T-cell (primary cell): ENCODE measurements around the gene GDF10. TPM values are rescaled to one million over a fixed set of nuclear protein-coding genes. Genes with fewer than 3 reads are reported as not detected.
A peak's percentile ranks its signal among the peaks of the same experiment; 100 is the strongest.

Experiments used
- ATAC-seq, 4 experiments: fragments of 200-7000 bp in 3 of 4; fragments of 150-1000 bp in 1 of 4; cut with Tn5 transposase; replicated peaks in 1 of 4; 1 replicate in 3 of 4; 2 replicates in 1 of 4; pipeline ENCODE4 v1.10.0; 2021; ENCODE audit warnings: moderate library complexity in 3 of 4, mild to moderate bottlenecking in 2 of 4, moderate number of reproducible peaks in 1 of 4
- CTCF ChIA-PET, 2 donors: fragments of 300-600 bp; sonication (Branson Sonifier 250); formaldehyde crosslinking; loops; one replicate each; lab custom pipeline; 2022; ENCODE audit warnings: antibody characterized with exemption in 2 of 2; lab: Charles Lee
- POLR2A ChIA-PET, 2 donors: fragments of 300-600 bp; sonication (Branson Sonifier 250); formaldehyde crosslinking; loops; one replicate each; lab custom pipeline; 2022; ENCODE audit warnings: antibody characterized with exemption in 2 of 2; lab: Charles Lee
- DNase-seq, 35 experiments: peaks; one replicate each; pipeline versions ENCODE4 v3.0.0 to v3.0.0-alpha.2; 2013 to 2023
- H3K27ac ChIP-seq: one replicate; pipeline ENCODE4 v1.5.1; 2013; ENCODE audit warnings: low read length
- H3K27me3 ChIP-seq, 2 experiments: replicated peaks in 1 of 2; 1 replicate in 1 of 2; 2 replicates in 1 of 2; pipeline versions ENCODE4 v1.6.1 to v1.7.0; 2013; ENCODE audit warnings: low read length in 1 of 2, mixed read lengths in 1 of 2; ENCODE audit not compliant: control insufficient read depth in 2 of 2, insufficient read depth in 2 of 2; ENCODE audit errors: extremely low read depth in 1 of 2
- H3K36me3 ChIP-seq, 2 donors: 1 replicate in 1 of 2; 2 replicates in 1 of 2; pipeline versions ENCODE4 v1.6.1 to v1.7.0; 2013; ENCODE audit warnings: low read length in 1 of 2; ENCODE audit not compliant: control insufficient read depth in 2 of 2, insufficient read depth in 1 of 2; ENCODE audit errors: extremely low read depth in 1 of 2
- H3K4me1 ChIP-seq, 2 experiments: 1 replicate in 1 of 2; 2 replicates in 1 of 2; pipeline versions ENCODE4 v1.6.1 to v1.7.0; 2013; ENCODE audit warnings: low read length in 2 of 2, mixed read lengths in 1 of 2; ENCODE audit not compliant: insufficient read depth in 2 of 2, control insufficient read depth in 1 of 2; ENCODE audit errors: extremely low read depth in 1 of 2
- H3K4me3 ChIP-seq, 2 donors: 1 replicate in 1 of 2; 2 replicates in 1 of 2; pipeline versions ENCODE4 v1.5.1 to v1.7.0; 2013; ENCODE audit warnings: mild to moderate bottlenecking in 2 of 2, low read length in 1 of 2, moderate library complexity in 1 of 2; ENCODE audit not compliant: control insufficient read depth in 1 of 2; ENCODE audit errors: extremely low read depth in 1 of 2
- H3K9me3 ChIP-seq: 2 replicates; pipeline ENCODE4 v1.7.0; 2013
- H3K27ac Mint-ChIP-seq, 2 donors: one replicate each; pipeline ENCODE4 v1.8.0; 2020 to 2021; ENCODE audit warnings: mild to moderate bottlenecking in 2 of 2, mixed read lengths in 2 of 2
- H3K27me3 Mint-ChIP-seq, 2 donors: one replicate each; pipeline ENCODE4 v1.8.0; 2021 to 2022; ENCODE audit warnings: mixed read lengths in 2 of 2
- H3K36me3 Mint-ChIP-seq: one replicate; pipeline ENCODE4 v1.8.0; 2021; ENCODE audit warnings: mixed read lengths
- H3K4me1 Mint-ChIP-seq, 3 donors: one replicate each; pipeline ENCODE4 v1.8.0; 2020 to 2022; ENCODE audit warnings: mixed read lengths in 3 of 3, mild to moderate bottlenecking in 1 of 3
- H3K4me3 Mint-ChIP-seq, 3 donors: one replicate each; pipeline ENCODE4 v1.8.0; 2020 to 2022; ENCODE audit warnings: mild to moderate bottlenecking in 3 of 3, mixed read lengths in 3 of 3, moderate library complexity in 3 of 3
- H3K9me3 Mint-ChIP-seq, 3 donors: one replicate each; pipeline ENCODE4 v1.8.0; 2020 to 2022; ENCODE audit warnings: mixed read lengths in 3 of 3
- WGBS: methylation state at CpG from one replicate; pipeline ENCODE4 v1.1.5; 2013; ENCODE audit warnings: missing lambda C conversion rate; ENCODE audit not compliant: insufficient coverage; 5-methylcytosine and 5-hydroxymethylcytosine counted together
- total RNA-seq, 35 experiments: library from RNA in 6 of 35; stranded (reverse) in 6 of 35; fragments of 120-200 nt in 1 of 35; gene quantifications; one replicate each; pipeline versions ENCODE4 v1.2.1 to v1.2.4 and lab custom pipeline; 2013 to 2026

GDF10 gene
- total RNA-seq, 5 donors from 2014 or later (not counting 1 experiment from before 2014, with no cell fraction given), result 0.14 to 1.4 (median 0.46) TPM

- Mint-ChIP-seq H3K27ac (peak overlapping the region in 1 of 2 donors; percentile 55), H3K4me1 (peaks cover 40 to 53% (median 50%) of the 10 kb centered on the region in 3 donors), H3K36me3 (no peaks in the 10 kb centered on the region), H3K4me3 (no peak overlapping the region), H3K27me3 (no peaks in the 10 kb centered on the region), H3K9me3 (no peaks in the 10 kb centered on the region)
- 89% methylated on average over 7 of the region's 9 CpGs for WGBS
- Histone ChIP-seq H3K4me1 (peaks cover 6 to 42% of the 10 kb centered on the region in 2 experiments), H3K9me3 (no peaks in the 10 kb centered on the region), H3K27ac (no peak overlapping the region), H3K27me3 (no peaks in the 10 kb centered on the region), H3K4me3 (no peak overlapping the region), H3K36me3 (no peaks in the 10 kb centered on the region)
- POLR2A ChIA-PET, result no interaction called here
- no peak for DNase-seq
- no peak for ATAC-seq
- CTCF ChIA-PET, result interaction anchor here in 1 of 2 donors (0.6 kb wide), 1 partner anchor 39 kb away, joined by 3 read pairs; no protein-coding TSS in a partner anchor
Observed at GRCh38 chr10:47308775-47309174, 8.8 kb downstream of the GDF10 start.

GRCh38 chr10:47309408-47310089 is 9.6 kb downstream of the GDF10 start:
- Histone ChIP-seq H3K27me3 (no peaks in the 10 kb centered on the region), H3K36me3 (no peaks in the 10 kb centered on the region), H3K9me3 (no peaks in the 10 kb centered on the region), H3K4me1 (peaks cover 6 to 42% of the 10 kb centered on the region in 2 experiments), H3K27ac (no peak overlapping the region), H3K4me3 (no peak overlapping the region)
- ChIA-PET POLR2A (no interaction called here), CTCF (interaction anchor here in 1 of 2 donors (0.6 kb wide), 1 partner anchor 40 kb away, joined by 3 read pairs; no protein-coding TSS in a partner anchor)
- H3K36me3 Mint-ChIP-seq, result no peaks in the 10 kb centered on the region
- H3K27me3 Mint-ChIP-seq, result no peaks in the 10 kb centered on the region
- DNase-seq, result peak in 1 of 35 experiments; percentile 24
- no peak for ATAC-seq
- 93% methylated on average over 19 of the region's 34 CpGs for WGBS
- H3K9me3 Mint-ChIP-seq, result no peaks in the 10 kb centered on the region
- peaks cover 40 to 53% (median 50%) of the 10 kb centered on the region in 3 donors for H3K4me1 Mint-ChIP-seq
- peak overlapping the region in 1 of 2 donors; percentile 45 for H3K27ac Mint-ChIP-seq
- peak overlapping the region in 1 of 3 donors; percentile 28 for H3K4me3 Mint-ChIP-seq

GRCh38 chr10:47310090-47310505 is 10.1 kb downstream of the GDF10 start:
- Histone ChIP-seq H3K9me3 (no peaks in the 10 kb centered on the region), H3K36me3 (no peaks in the 10 kb centered on the region), H3K27me3 (no peaks in the 10 kb centered on the region), H3K4me1 (peaks cover 6 to 42% of the 10 kb centered on the region in 2 experiments), H3K27ac (no peak overlapping the region), H3K4me3 (no peak overlapping the region)
- Mint-ChIP-seq H3K36me3 (no peaks in the 10 kb centered on the region), H3K4me1 (peaks cover 40 to 53% (median 47%) of the 10 kb centered on the region in 3 donors), H3K9me3 (no peaks in the 10 kb centered on the region), H3K4me3 (no peak overlapping the region), H3K27ac (no peak overlapping the region), H3K27me3 (no peaks in the 10 kb centered on the region)
- ATAC-seq (no peak), DNase-seq (no peak)
- ChIA-PET CTCF (interaction anchor here in 1 of 2 donors (3.2 kb wide), 1 partner anchor 285 kb away, joined by 28 read pairs; no protein-coding TSS in a partner anchor), POLR2A (no interaction called here)
- 97% methylated on average over 28 of the region's 37 CpGs for WGBS

- no peaks in the 10 kb centered on the region for H3K9me3 Mint-ChIP-seq
- Histone ChIP-seq H3K4me3 (peak overlapping the region in 1 of 2 donors; percentile 11), H3K27me3 (no peaks in the 10 kb centered on the region), H3K4me1 (peaks cover 6 to 42% of the 10 kb centered on the region in 2 experiments), H3K9me3 (no peaks in the 10 kb centered on the region), H3K27ac (peak overlapping the region; percentile 40), H3K36me3 (no peaks in the 10 kb centered on the region)
- no peaks in the 10 kb centered on the region for H3K36me3 Mint-ChIP-seq
- ChIA-PET POLR2A (interaction anchor here in 1 of 2 donors (0.8 kb wide), 1 partner anchor 263 kb away, joined by 4 read pairs; no protein-coding TSS in a partner anchor), CTCF (interaction anchor here (0.5 to 4.2 kb wide), 22 partner anchors 10 to 431 kb away, joined by 3 to 52 read pairs (median 4); no protein-coding TSS in a partner anchor)
- DNase-seq (peak; percentile 29 to 76 (median 56)), ATAC-seq (peak; percentile 85 to 89 (median 88))
- H3K4me3 Mint-ChIP-seq, result peak overlapping the region; percentile 22 to 68 (median 31)
- peaks cover 38 to 45% (median 43%) of the 10 kb centered on the region in 3 donors for H3K4me1 Mint-ChIP-seq
- 24% methylated on average over 5 of the region's 10 CpGs for WGBS
- no peaks in the 10 kb centered on the region for H3K27me3 Mint-ChIP-seq
- H3K27ac Mint-ChIP-seq, result peak overlapping the region; percentile 86 to 91
Observed at GRCh38 chr10:47311193-47311931, 11.4 kb downstream of the GDF10 start.

GRCh38 chr10:47311932-47312662 is 12.1 kb downstream of the GDF10 start:
- ATAC-seq (peak; percentile 74 to 83 (median 79)), DNase-seq (peak; percentile 62 to 88 (median 76))
- 4% methylated on average over 14 of the region's 20 CpGs for WGBS
- Histone ChIP-seq H3K9me3 (no peaks in the 10 kb centered on the region), H3K4me3 (peak overlapping the region in 1 of 2 donors; percentile 11), H3K27me3 (no peaks in the 10 kb centered on the region), H3K27ac (peak overlapping the region; percentile 40), H3K4me1 (peaks cover 6 to 39% of the 10 kb centered on the region in 2 experiments), H3K36me3 (no peaks in the 10 kb centered on the region)
- Mint-ChIP-seq H3K27ac (peak overlapping the region; percentile 86 to 91), H3K9me3 (no peaks in the 10 kb centered on the region), H3K4me3 (peak overlapping the region; percentile 13 to 68 (median 22)), H3K36me3 (no peaks in the 10 kb centered on the region), H3K27me3 (no peaks in the 10 kb centered on the region), H3K4me1 (peaks cover 32 to 39% (median 36%) of the 10 kb centered on the region in 3 donors)
- ChIA-PET CTCF (interaction anchor here (0.5 to 4.2 kb wide), 20 partner anchors 11 to 431 kb away, joined by 3 to 52 read pairs (median 4); no protein-coding TSS in a partner anchor), POLR2A (interaction anchor here in 1 of 2 donors (0.8 kb wide), 1 partner anchor 264 kb away, joined by 4 read pairs; no protein-coding TSS in a partner anchor)
